SKM-1 treated with dmso at 0.1 percent for 144 hours (cell line): ENCODE measurements around the gene EHD4.

Experiments used
- DNase-seq: peaks from one replicate; lab custom pipeline; 2025; ENCODE audit not compliant: unreplicated experiment; lab: John Stamatoyannopoulos, UW

The EHD4 gene

DNA sequence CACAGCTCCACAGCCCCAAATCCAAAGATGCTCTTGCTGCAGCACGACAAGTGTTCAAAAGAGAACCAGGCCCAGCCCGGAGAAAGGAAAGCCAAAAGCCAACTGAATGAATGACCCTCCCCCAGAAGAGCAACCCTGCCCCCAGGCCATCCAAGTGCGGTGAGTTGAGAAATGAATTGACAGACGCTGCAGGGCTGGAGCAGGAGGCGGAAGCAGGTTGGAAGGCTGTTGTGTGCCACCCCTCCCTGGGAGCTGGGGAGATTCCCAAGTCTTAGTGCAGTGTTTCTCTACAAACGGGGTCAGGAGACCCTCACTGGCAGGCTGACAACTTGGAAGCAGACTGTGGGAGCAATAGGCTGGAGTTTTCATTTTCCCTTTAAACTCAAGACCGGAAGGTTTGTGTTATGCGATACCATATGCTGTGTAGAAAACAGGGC, 75.0 kb downstream of the EHD4 start:
- no peak for DNase-seq

DNA sequence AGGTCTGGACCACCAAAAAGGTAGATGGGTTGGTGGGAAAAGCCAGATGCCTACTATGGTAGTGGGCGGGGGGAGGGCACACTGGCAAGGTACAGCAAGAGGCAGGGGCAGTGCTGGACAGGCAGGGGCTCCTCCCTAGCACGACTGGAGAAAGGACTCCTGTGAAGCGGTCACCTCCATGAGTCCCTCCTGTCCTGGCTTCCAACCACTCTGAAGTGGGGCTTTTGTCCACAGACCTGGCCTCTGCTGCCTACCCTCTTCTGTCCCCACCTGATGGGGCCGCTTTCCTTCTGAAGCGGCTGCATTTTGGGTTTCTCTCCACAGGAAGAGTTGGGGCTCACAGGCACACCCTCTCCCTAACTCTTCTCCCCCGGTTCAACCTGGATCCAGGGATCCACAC, 75.8 kb downstream of the EHD4 start:
- DNase-seq, result no peak

GRCh38 chr15:41895957-41896356, 76.4 kb downstream of the EHD4 start:
- no peak for DNase-seq

DNA sequence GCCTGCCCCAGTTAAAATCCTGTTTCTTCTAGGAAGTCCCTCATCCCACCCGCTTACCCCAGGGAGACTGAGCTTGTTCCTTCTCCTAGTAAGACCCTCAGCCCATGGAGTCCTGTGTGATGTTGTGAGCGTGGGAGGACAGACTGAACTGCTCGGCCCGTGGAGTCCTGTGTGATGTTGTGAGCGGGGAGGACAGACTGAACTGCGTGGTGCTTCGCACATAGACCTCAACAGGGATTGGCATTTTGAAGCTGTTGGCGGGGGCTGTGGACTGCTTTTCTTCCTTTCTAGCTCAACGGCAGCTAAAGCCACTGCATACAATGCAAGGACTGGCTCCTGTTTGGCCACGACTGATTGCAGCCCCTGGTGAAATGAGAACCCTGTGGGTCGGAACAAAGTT, 76.9 kb downstream of the EHD4 start:
- no peak for DNase-seq

DNA sequence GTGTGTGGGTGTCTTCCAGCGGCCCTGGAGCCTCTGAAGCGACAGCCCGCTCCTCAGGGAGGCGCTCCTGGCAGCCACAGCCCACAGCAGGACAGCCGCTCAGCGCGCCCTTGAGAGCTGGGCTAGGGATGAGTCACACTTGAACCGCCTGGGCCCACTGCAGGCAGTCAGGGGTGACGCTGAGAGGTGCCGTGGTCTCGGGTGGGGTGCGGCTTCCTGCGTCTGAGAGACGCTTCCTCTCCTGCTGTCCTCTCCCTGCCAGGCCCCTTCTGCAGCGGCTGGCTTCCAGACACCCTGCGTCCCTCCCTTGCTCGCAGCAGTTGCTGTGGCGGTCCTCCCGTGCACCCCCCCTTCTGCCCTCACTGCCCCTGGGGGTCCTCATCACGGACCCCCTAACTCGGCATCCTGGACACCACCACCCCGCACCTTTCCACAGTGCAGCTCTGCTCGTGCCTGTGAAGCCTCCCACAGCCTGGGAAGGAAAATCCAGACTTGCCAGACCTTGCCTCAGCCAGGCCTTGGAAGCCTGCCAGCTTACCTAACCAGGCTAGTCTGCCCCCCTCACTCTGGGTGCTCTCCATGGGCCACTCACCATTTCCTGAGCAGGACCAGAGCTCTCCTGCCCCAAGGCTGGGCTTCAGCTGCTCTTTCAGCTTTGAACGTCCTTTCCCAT, 77.4 kb downstream of the EHD4 start:
- no peak for DNase-seq

GRCh38 chr15:41894251-41894790, 78.0 kb downstream of the EHD4 start:
- no peak for DNase-seq

DNA sequence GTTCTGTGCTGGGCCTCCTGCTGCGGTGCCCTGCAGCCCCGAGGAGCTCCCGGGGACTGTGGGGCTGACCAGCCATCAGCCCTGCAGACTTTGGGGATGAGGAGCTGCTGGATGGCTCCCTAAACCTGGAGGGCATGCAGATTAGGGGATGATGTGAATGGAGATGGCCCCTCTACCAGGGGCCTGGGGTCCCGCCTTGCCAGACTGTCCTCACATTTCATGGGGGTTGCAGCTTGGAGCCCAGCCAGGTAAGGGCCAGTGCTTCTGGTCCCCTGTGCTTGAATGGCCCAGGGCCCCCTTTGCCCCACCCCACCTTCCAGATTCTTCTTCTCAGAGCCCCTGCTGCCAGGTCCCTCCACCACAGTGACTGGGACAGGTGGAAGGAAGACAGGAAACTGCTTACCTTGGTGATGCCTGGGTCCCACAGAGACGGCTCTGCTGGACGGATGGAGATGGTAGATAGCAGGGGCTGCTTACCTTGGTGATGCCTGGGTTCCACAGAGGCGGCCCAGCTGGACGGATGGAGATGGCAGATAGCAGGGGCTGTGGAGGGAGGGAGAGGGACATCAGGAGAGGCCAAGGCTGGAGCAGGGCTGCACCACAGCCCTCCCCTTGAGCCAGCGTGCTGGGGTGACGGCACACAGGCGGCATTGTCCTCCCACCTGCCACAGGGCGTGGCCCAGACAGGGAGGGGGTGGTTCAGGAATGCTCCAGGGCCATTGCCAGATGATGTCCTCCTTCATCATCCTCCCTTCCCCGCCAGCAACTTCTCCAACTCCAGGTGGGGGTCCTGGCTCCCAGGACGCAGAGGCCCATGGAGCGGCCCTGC, 78.7 kb downstream of the EHD4 start, which contains the start of gene SPTBN5:
Gene SPTBN5, minus strand, starts transcription at position 632 of the 829 bp plus-strand sequence. Its CDS starts 556 bp downstream, at position 76.
- no peak for DNase-seq

DNA sequence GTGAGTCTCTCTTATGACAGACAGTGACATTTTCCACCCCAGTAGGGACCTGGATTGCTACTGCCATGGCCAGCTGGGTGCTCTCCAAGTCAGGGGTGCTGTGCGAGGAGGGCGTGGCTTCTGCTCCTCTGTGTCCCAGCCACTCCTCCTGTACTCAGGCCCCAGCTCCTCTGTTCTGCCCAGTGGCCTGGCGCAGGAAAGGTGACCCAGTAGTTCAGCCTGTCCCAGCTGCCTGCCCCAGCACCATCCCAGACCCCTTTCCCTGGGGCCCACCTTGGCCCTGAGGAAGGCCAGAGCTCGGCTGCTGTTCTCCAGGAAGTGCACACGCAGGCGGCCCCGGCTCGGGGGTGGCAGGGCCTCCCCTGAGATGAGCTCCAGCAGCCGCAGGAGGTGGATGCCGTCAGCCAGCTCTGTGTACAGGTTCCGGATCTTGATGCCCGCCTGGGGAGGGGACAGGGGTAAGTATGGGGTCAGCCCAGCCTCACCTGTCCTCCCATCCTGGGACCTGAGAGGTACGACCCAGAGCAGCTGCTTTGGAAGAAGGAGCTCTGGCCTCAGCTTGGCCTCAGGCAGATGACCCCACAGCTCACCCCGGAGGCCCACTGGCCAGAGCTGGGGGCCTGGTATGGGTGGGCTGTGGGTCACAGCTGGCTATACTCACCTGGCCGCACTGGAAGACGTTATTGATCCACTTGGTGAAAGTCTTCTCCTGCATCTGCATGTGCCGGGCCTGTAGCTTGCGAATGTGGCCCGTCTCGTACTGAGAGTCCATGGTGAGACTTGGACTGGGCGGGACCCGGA, 79.5 kb downstream of the EHD4 start:
- no peak for DNase-seq

DNA sequence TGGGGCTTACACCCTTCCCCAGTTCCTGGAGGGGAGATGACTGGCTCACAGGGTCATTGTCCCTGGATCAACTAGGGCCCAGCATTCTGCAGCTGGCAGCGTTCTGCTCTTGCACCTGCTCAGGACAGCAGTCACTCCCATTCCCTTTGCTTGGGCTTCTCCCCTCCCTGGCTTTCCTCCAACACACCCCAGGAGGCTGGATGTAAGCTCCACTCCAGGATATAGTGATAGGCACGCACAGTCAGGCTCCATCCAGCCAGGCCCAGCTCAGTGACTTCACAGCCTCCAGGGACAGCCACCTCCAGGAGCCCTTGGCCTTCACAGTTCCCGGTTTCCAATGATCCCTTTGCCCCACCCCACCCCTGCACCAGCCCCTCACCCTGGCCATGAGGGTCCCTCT, 80.4 kb downstream of the EHD4 start:
- DNase-seq, result no peak

DNA sequence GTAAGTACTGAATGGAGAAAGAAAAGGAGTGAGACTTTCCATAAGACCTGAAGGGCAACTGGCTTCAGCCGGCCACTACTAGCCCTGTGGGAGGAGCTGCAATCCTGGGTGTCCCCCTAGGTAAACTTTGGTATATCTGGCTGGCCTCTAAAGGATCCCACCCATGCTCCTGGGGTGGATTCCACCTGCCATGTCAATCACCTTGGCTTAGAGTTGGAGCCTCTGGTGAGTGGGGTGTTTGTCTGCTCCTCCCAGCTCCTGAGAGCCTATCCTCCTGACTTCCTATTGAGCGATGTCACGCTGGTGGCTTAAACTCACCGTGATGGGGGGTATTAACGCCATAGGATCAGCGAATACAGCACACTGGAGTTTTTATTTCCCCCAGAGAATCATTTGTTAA, 81.1 kb downstream of the EHD4 start:
- no peak for DNase-seq

- DNase-seq, result no peak
Measured at GRCh38 chr15:41890050-41890690, 82.2 kb downstream of the EHD4 start.

GRCh38 chr15:41888662-41889253, 83.6 kb downstream of the EHD4 start:
- no peak for DNase-seq

DNA sequence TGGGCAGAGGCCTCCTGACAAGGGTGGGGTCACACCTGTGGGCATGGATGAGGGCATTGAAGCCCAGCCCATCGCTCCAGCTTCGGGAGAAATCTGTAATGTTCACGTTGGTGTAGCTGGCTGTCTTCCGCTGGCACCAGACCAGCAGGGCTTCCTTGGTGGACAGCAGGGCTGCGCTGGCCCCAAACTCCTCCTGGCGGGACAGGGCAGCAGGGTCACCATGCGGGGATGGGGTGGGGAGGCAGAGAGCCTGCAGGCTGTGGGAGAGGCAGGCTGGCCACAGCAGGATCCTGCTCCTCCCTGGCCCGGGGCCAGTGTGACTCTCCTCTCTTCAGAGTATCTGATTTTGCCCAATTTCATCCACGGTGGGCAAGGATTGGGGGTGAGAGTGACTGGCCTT, 84.5 kb downstream of the EHD4 start:
- no peak for DNase-seq

GRCh38 chr15:41887161-41887560, 85.2 kb downstream of the EHD4 start:
- no peak for DNase-seq

GRCh38 chr15:41886741-41887140, 85.6 kb downstream of the EHD4 start:
- DNase-seq, result no peak

DNA sequence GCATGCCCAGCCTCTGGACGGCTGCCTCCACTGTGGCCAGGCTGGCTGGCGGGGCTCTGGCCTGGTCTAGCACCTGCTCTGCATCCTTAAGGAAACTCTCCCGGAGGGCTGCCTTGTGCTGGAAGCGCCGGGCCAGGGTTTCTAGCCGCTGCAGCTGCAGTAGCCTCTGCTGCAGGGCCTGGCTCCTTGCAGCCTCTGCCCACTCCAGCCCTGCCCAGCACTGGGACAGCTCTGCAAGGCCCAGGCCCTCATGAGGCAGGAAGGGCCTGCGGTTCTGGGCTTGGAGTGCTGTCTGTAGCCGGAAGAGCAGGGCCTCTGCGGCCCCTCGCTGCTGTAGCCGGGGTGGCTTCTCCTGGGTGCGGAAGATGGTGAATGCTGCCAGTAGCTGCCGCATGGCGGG, 86.5 kb downstream of the EHD4 start:
- DNase-seq, result no peak

DNA sequence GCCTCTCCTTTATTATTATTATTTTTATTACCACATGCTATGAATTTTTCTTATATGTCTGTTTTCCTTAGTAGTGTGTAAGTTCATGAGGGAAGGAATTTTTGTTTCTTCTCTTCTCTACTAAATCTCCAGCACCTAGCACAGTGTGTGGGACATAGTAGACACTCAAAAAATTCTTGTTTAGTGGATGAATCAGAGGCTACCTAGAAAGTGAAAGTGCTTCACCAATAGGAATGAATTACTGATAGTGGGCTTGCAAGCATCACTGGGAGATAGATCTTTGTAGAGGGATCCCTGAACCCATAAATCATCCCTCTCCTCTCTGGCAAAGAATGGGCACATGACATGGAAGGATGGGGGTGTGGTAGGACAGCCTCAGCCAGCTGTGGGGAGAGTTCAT, 87.0 kb downstream of the EHD4 start:
- no peak for DNase-seq

- no peak for DNase-seq
Measured at GRCh38 chr15:41884458-41884857, 87.9 kb downstream of the EHD4 start.

- no peak for DNase-seq
Measured at GRCh38 chr15:41883484-41883825, 88.9 kb downstream of the EHD4 start.

DNA sequence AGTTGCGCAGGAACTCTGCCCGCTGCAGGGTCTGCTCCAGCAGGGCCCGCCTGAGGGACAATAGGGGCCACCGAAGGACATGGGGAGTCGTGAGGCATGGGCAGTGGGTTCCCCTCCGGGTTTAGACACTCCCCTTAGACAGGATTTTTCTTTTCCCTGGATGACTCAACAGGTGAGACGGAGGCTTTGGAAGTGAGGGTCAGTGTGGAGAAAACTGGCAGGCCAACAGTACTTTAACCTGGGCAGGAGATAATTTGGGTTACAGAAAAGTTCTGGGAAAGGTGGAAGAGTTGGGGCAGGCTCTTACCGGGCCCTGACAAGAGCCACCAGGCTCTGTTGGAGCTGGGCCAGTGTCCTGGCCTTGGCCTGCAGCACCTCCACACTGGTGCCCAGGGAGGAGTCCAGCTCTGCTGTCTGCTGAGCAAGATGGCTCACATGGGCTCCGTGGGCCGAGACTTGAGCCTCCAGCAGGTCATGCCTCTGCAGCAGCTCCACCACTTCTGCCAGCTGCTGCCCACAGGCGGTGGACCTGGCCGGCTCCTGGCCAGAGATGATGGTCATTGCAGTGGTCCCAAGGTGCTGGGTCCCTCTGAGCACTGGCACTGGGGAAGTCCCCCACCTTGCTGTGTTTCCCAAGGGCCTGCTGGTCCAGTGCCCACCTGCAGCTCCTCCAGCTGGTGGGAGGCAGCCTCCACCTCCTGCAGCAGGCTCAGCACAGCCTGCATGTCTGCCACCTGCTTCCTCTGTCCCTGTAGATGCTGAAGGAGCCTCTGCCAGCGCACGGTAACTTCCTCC, 89.5 kb downstream of the EHD4 start:
- peak; percentile 16 for DNase-seq
